HCT116 (cell line): ENCODE data around the gene SELENOH. TPM values are rescaled to one million over a fixed set of nuclear protein-coding genes. Genes with fewer than 3 reads are reported as not detected.

Experiments used
- ATAC-seq: fragments of 200-7000 bp; cut with Tn5 transposase; 2 replicates; pipeline ENCODE4 v1.9.1; 2020; ENCODE audit warnings: mild to moderate bottlenecking, moderate library complexity
- BruUV-seq: library from RNA; stranded (reverse); fragments of 400-500 nt; replicated peaks from 2 replicates; lab custom pipeline; 2021; lab: Mats Ljungman, UMichigan
- CTCF ChIA-PET: fragments of 300-600 bp; sonication (Branson Sonifier 250); formaldehyde crosslinking; loops from one replicate; lab custom pipeline; 2021; ENCODE audit warnings: antibody characterized with exemption; lab: Charles Lee
- POLR2A ChIA-PET: fragments of 300-600, 350-600 bp; sonication (Branson Sonifier 250); formaldehyde crosslinking; loops from one replicate; lab custom pipeline; 2021; ENCODE audit warnings: antibody characterized with exemption; lab: Charles Lee
- RAD21 ChIA-PET, 2 experiments: fragments of 300-600 bp; sonication (Branson Sonifier 250); formaldehyde crosslinking; loops; one replicate each; lab custom pipeline; 2023; ENCODE audit warnings: low total read pairs in 2 of 2; ENCODE audit not compliant: uncharacterized antibody in 2 of 2, unreplicated experiment in 2 of 2, low non-redundant PET in 1 of 2; lab: Charles Lee
- DNase-seq: peaks from one replicate; pipeline ENCODE4 v3.0.0-alpha.2; 2010; ENCODE audit warnings: low read depth, low spot score
- H2AFZ ChIP-seq: fragments of 200-600 bp; shearing (Covaris generic), sonication (generic); 2 replicates; pipeline ENCODE4 v1.6.1; 2017; ENCODE audit warnings: low read depth, mixed run types, mixed read lengths, antibody characterized with exemption, low read length; ENCODE audit not compliant: poor library complexity, severe bottlenecking
- H3K27ac ChIP-seq: 2 replicates; pipeline ENCODE4 v1.5.1; 2012; ENCODE audit warnings: low read depth, low read length
- H3K27me3 ChIP-seq: fragments of 200-600 bp; sonication (generic); 2 replicates; pipeline ENCODE4 v1.6.1; 2016; ENCODE audit warnings: mixed run types, low read length, mixed read lengths; ENCODE audit not compliant: insufficient read depth
- H3K36me3 ChIP-seq, 2 experiments: fragments of 200-500 bp in 1 of 2; fragments of 200-600 bp in 1 of 2; sonication (Bioruptor generic) in 1 of 2; sonication (generic) in 1 of 2; 2 replicates each; pipeline versions ENCODE4 v1.5.1 to v1.6.1; 2014 to 2016; ENCODE audit warnings: low read length in 2 of 2, inconsistent platforms in 1 of 2, mixed read lengths in 1 of 2, mixed run types in 1 of 2; ENCODE audit not compliant: insufficient read depth in 2 of 2, control insufficient read depth in 1 of 2
- H3K4me1 ChIP-seq, 2 experiments: fragments of 200-600 bp in 1 of 2; sonication (generic) in 1 of 2; 2 replicates each; pipeline versions ENCODE4 v1.5.1 to v1.6.1; 2012 to 2017; ENCODE audit warnings: low read length in 2 of 2, inconsistent platforms in 1 of 2, mild to moderate bottlenecking in 1 of 2, mixed read lengths in 1 of 2, mixed run types in 1 of 2, moderate library complexity in 1 of 2; ENCODE audit not compliant: insufficient read depth in 2 of 2, control insufficient read depth in 1 of 2
- H3K4me2 ChIP-seq: fragments of 200-600 bp; sonication (generic); 2 replicates; pipeline ENCODE4 v1.6.1; 2017; ENCODE audit warnings: mixed run types, low read length, mixed read lengths
- H3K4me3 ChIP-seq, 2 experiments: fragments of 200-600 bp in 1 of 2; sonication (generic) in 1 of 2; replicated peaks in 1 of 2; 2 replicates each; pipeline ENCODE4 v1.5.1; 2011 to 2016; ENCODE audit warnings: low read length in 2 of 2, control low read depth in 1 of 2, low read depth in 1 of 2, mild to moderate bottlenecking in 1 of 2, mixed read lengths in 1 of 2, mixed run types in 1 of 2
- H3K79me2 ChIP-seq: fragments of 200-600 bp; sonication (generic); 2 replicates; pipeline ENCODE4 v1.6.1; 2017; ENCODE audit warnings: mild to moderate bottlenecking, mixed run types, low read length, moderate library complexity, mixed read lengths; ENCODE audit not compliant: insufficient read depth
- H3K9ac ChIP-seq: fragments of 200-600 bp; sonication (generic); 2 replicates; pipeline ENCODE4 v1.6.1; 2016; ENCODE audit warnings: low read length, mixed read lengths
- H3K9me2 ChIP-seq: fragments of 200-600 bp; sonication (generic), shearing (Covaris generic); 2 replicates; pipeline ENCODE4 v1.6.1; 2017; ENCODE audit warnings: mixed run types, mild to moderate bottlenecking, moderate library complexity; ENCODE audit not compliant: insufficient read depth
- H3K9me3 ChIP-seq, 2 experiments: fragments of 200-500 bp in 1 of 2; fragments of 200-600 bp in 1 of 2; sonication (Bioruptor generic) in 1 of 2; sonication (generic) in 1 of 2; 2 replicates each; pipeline ENCODE4 v1.6.1; 2014 to 2017; ENCODE audit warnings: low read length in 2 of 2, mixed read lengths in 2 of 2, inconsistent platforms in 1 of 2, low read depth in 1 of 2, mild to moderate bottlenecking in 1 of 2, mixed run types in 1 of 2, moderate library complexity in 1 of 2; ENCODE audit not compliant: control insufficient read depth in 1 of 2, insufficient read depth in 1 of 2
- H4K20me1 ChIP-seq: fragments of 200-600 bp; sonication (generic), shearing (Covaris generic); 2 replicates; pipeline ENCODE4 v1.6.1; 2017; ENCODE audit warnings: mixed run types, mild to moderate bottlenecking, moderate library complexity; ENCODE audit not compliant: insufficient read depth
- ATF3 ChIP-seq: IDR thresholded peaks from 2 replicates; pipeline ENCODE4 v1.6.1; 2012
- ELF1 ChIP-seq: IDR thresholded peaks from 2 replicates; pipeline ENCODE4 v1.6.1; 2012; ENCODE audit warnings: low read depth, borderline replicate concordance
- EZH2 ChIP-seq: fragments of 200-600 bp; sonication (generic); IDR thresholded peaks from 2 replicates; pipeline ENCODE4 v1.6.1; 2017; ENCODE audit warnings: antibody characterized with exemption, mixed run types
- JUND ChIP-seq: IDR thresholded peaks from 2 replicates; pipeline ENCODE4 v1.6.1; 2012
- RAD21 ChIP-seq: IDR thresholded peaks from 2 replicates; pipeline ENCODE4 v1.6.1; 2012; ENCODE audit warnings: low read depth, mild to moderate bottlenecking
- REST ChIP-seq: IDR thresholded peaks from 2 replicates; pipeline ENCODE4 v1.6.1; 2012; ENCODE audit warnings: low read depth
- SP1 ChIP-seq: IDR thresholded peaks from 2 replicates; pipeline ENCODE4 v1.6.1; 2012; ENCODE audit warnings: low read depth
- SRF ChIP-seq: IDR thresholded peaks from 2 replicates; pipeline ENCODE4 v1.6.1; 2012; ENCODE audit warnings: low read depth
- TCF7L2 ChIP-seq: IDR thresholded peaks from 2 replicates; pipeline ENCODE4 v1.7.0; 2011; ENCODE audit warnings: borderline replicate concordance, inconsistent platforms; ENCODE audit not compliant: insufficient read depth, insufficient read length; ENCODE audit errors: extremely low read depth
- YY1 ChIP-seq: IDR thresholded peaks from 2 replicates; pipeline ENCODE4 v1.6.1; 2011; ENCODE audit warnings: low read length, low read depth, moderate library complexity, mild to moderate bottlenecking; ENCODE audit not compliant: insufficient replicate concordance; ENCODE audit errors: extremely low read depth
- ZFX ChIP-seq: fragments of 450-650 bp; IDR thresholded peaks from 2 replicates; pipeline ENCODE4 v1.6.1; 2017
- intact Hi-C: fragments of 100-400 bp; cut with micrococcal nuclease; formaldehyde crosslinking; loops from 2 replicates; pipeline ENCODE4 v1.10.0; 2022
- total RNA-seq: library from RNA; stranded (reverse); gene quantifications from one replicate; pipeline ENCODE4 v1.2.1, GENCODE V29; 2021; ENCODE audit not compliant: unreplicated experiment

Gene SELENOH
- total RNA-seq, 1 experiment from 2014 or later = 194 TPM

- no peaks in the 10 kb centered on the region for H3K9me2 ChIP-seq
- ChIA-PET CTCF (no interaction called here), POLR2A (no interaction called here), RAD21 (no interaction called here)
- ATAC-seq = no peak
- H3K36me3 ChIP-seq = no peaks in the 10 kb centered on the region
- BruUV-seq = no TSS peak
- H3K27ac ChIP-seq = no peak overlapping the region
- H3K79me2 ChIP-seq = peaks cover 59% of the 10 kb centered on the region
- peaks cover 18 to 22% of the 10 kb centered on the region in 2 experiments for H3K4me1 ChIP-seq
- no peak overlapping the region for H3K4me3 ChIP-seq
- H3K9me3 ChIP-seq = no peaks in the 10 kb centered on the region
- no peak overlapping the region for H2AFZ ChIP-seq
- no peak for DNase-seq
- intact Hi-C loops = loop anchor here (5.0 kb wide), 1 partner anchor 867 kb away; the partner anchor contains the start of genes LPXN and ZFP91
- H3K9ac ChIP-seq = no peak overlapping the region
- H4K20me1 ChIP-seq = no peaks in the 10 kb centered on the region
- no peak overlapping the region for H3K4me2 ChIP-seq
- TF ChIP-seq ATF3 = no peak
- TF ChIP-seq EZH2 = no peak
- no peak for TF ChIP-seq RAD21
- TF ChIP-seq ZFX = no peak
- no peak for TF ChIP-seq REST
- no peak for TF ChIP-seq YY1
- no peak for TF ChIP-seq JUND
- no peak for TF ChIP-seq TCF7L2
- TF ChIP-seq SP1 = no peak
- TF ChIP-seq SRF = no peak
- TF ChIP-seq ELF1 = no peak
- no peaks in the 10 kb centered on the region for H3K27me3 ChIP-seq
These were observed 31.4 kb upstream of the SELENOH start for GRCh38 chr11:57709802-57710367.
